CD14-positive monocyte (primary cell): Measurements from ENCODE around the gene AGAP1. TPM values are rescaled to one million over a fixed set of nuclear protein-coding genes. Genes with fewer than 3 reads are reported as not detected.

Experiments
- DNase-seq, 3 donors: peaks; one replicate each; pipeline ENCODE4 v3.0.0-alpha.2; 2011 to 2022
- H2AFZ ChIP-seq: 2 replicates; pipeline ENCODE4 v1.6.0; 2012; ENCODE audit warnings: mild to moderate bottlenecking, low read depth, low read length, inconsistent platforms; ENCODE audit not compliant: insufficient read depth, poor library complexity, severe bottlenecking
- H3K27ac ChIP-seq, 2 donors: 1 replicate in 1 of 2; 2 replicates in 1 of 2; pipeline ENCODE4 v1.5.1; 2012 to 2013; ENCODE audit warnings: low read length in 2 of 2, control low read depth in 1 of 2, inconsistent platforms in 1 of 2, low read depth in 1 of 2, mild to moderate bottlenecking in 1 of 2
- H3K27me3 ChIP-seq, 2 donors: one replicate each; pipeline versions ENCODE4 v1.6.0 to v1.6.1; 2011 to 2013; ENCODE audit warnings: low read length in 2 of 2; ENCODE audit not compliant: control insufficient read depth in 2 of 2, insufficient read depth in 2 of 2
- H3K36me3 ChIP-seq, 2 donors: replicated peaks in 1 of 2; 1 replicate in 1 of 2; 2 replicates in 1 of 2; pipeline versions ENCODE4 v1.5.1 to v1.6.1; 2012 to 2013; ENCODE audit warnings: low read length in 2 of 2, control low read depth in 1 of 2, inconsistent platforms in 1 of 2, mild to moderate bottlenecking in 1 of 2; ENCODE audit not compliant: insufficient read depth in 2 of 2, control insufficient read depth in 1 of 2
- H3K4me1 ChIP-seq, 2 donors: 1 replicate in 1 of 2; 2 replicates in 1 of 2; pipeline versions ENCODE4 v1.5.1 to v1.6.1; 2012 to 2013; ENCODE audit warnings: low read length in 2 of 2, control low read depth in 1 of 2, inconsistent platforms in 1 of 2, mild to moderate bottlenecking in 1 of 2, moderate library complexity in 1 of 2; ENCODE audit not compliant: insufficient read depth in 2 of 2, control insufficient read depth in 1 of 2
- H3K4me2 ChIP-seq: replicated peaks from 2 replicates; pipeline ENCODE3; 2012; ENCODE audit warnings: low read length, moderate library complexity, mild to moderate bottlenecking; ENCODE audit not compliant: poor library complexity, severe bottlenecking; ENCODE audit errors: extremely low read depth
- H3K4me3 ChIP-seq, 3 experiments: fragments of 200-600 bp in 1 of 3; sonication (generic) in 1 of 3; replicated peaks in 1 of 3; 1 replicate in 2 of 3; 2 replicates in 1 of 3; pipeline ENCODE4 v1.5.1; 2011 to 2013; ENCODE audit warnings: low read length in 3 of 3, mild to moderate bottlenecking in 3 of 3, control low read depth in 2 of 3, low read depth in 2 of 3, inconsistent platforms in 1 of 3, moderate library complexity in 1 of 3
- H3K79me2 ChIP-seq: 2 replicates; pipeline ENCODE4 v1.6.0; 2012; ENCODE audit warnings: mild to moderate bottlenecking, control low read depth, inconsistent platforms, low read length, moderate library complexity; ENCODE audit not compliant: insufficient read depth
- H3K9ac ChIP-seq: 2 replicates; pipeline ENCODE4 v1.6.0; 2017; ENCODE audit warnings: low read length, mild to moderate bottlenecking; ENCODE audit not compliant: insufficient read depth, poor library complexity, severe bottlenecking
- H3K9me3 ChIP-seq, 2 donors: replicated peaks in 1 of 2; 1 replicate in 1 of 2; 2 replicates in 1 of 2; pipeline versions ENCODE4 v1.5.1 to v1.6.1; 2012 to 2013; ENCODE audit warnings: low read length in 2 of 2, control low read depth in 1 of 2; ENCODE audit not compliant: control insufficient read depth in 1 of 2, insufficient read depth in 1 of 2
- H4K20me1 ChIP-seq: 2 replicates; pipeline ENCODE4 v1.6.0; 2012; ENCODE audit warnings: mild to moderate bottlenecking, low read length, control low read depth, moderate library complexity; ENCODE audit not compliant: insufficient read depth
- H3K27ac Mint-ChIP-seq, 7 donors: one replicate each; pipeline ENCODE4 v1.8.0; 2020; ENCODE audit warnings: mild to moderate bottlenecking in 7 of 7, mixed read lengths in 7 of 7, moderate library complexity in 6 of 7, inconsistent platforms in 2 of 7
- H3K27me3 Mint-ChIP-seq, 3 donors: one replicate each; pipeline ENCODE4 v1.8.0; 2021 to 2022; ENCODE audit warnings: low read depth in 3 of 3, mild to moderate bottlenecking in 3 of 3, mixed read lengths in 3 of 3, moderate library complexity in 3 of 3, inconsistent platforms in 1 of 3
- H3K36me3 Mint-ChIP-seq, 2 donors: one replicate each; pipeline ENCODE4 v1.8.0; 2020; ENCODE audit warnings: mixed read lengths in 2 of 2, inconsistent platforms in 1 of 2, mild to moderate bottlenecking in 1 of 2
- H3K4me1 Mint-ChIP-seq: one replicate; pipeline ENCODE4 v1.8.0; 2020; ENCODE audit warnings: mild to moderate bottlenecking, mixed read lengths
- H3K4me3 Mint-ChIP-seq, 2 donors: one replicate each; pipeline ENCODE4 v1.8.0; 2020; ENCODE audit warnings: mild to moderate bottlenecking in 2 of 2, mixed read lengths in 2 of 2, moderate library complexity in 1 of 2
- H3K9me3 Mint-ChIP-seq, 7 donors: one replicate each; pipeline ENCODE4 v1.8.0; 2020 to 2022; ENCODE audit warnings: mixed read lengths in 7 of 7, mild to moderate bottlenecking in 6 of 7, moderate library complexity in 6 of 7, inconsistent platforms in 2 of 7
- WGBS: methylation state at CpG from one replicate; pipeline ENCODE4 v1.1.5; 2013; ENCODE audit warnings: missing lambda C conversion rate; ENCODE audit not compliant: insufficient coverage; 5-methylcytosine and 5-hydroxymethylcytosine counted together
- intact Hi-C, 2 donors: fragments of 100-400 bp; cut with micrococcal nuclease; formaldehyde crosslinking; loops; one replicate each; pipeline versions ENCODE4 v1.15.0 to v1.15.1; 2023
- polyA plus RNA-seq, 3 donors: library from polyadenylated mRNA; depleted of rRNA in 1 of 3; unstranded in 2 of 3; stranded (reverse) in 1 of 3; fragments of 300-500 nt in 2 of 3; fragments of >200 nt in 1 of 3; fragmentation: Illumina TruSeq in 2 of 3; gene quantifications; 1 replicate in 2 of 3; 2 replicates in 1 of 3; pipeline ENCODE4 v1.2.3, GENCODE V29; 2012 to 2021
- TF ChIP-seq, protein P1 (sequence below): fragments of 200-600 bp; IDR thresholded peaks from one replicate; pipeline ENCODE4 v1.8.0; 2022; ENCODE audit warnings: antibody characterized with exemption, mild to moderate bottlenecking

The AGAP1 gene
- polyA plus RNA-seq, 3 donors = 0.12 TPM; not detected in 2

DNA sequence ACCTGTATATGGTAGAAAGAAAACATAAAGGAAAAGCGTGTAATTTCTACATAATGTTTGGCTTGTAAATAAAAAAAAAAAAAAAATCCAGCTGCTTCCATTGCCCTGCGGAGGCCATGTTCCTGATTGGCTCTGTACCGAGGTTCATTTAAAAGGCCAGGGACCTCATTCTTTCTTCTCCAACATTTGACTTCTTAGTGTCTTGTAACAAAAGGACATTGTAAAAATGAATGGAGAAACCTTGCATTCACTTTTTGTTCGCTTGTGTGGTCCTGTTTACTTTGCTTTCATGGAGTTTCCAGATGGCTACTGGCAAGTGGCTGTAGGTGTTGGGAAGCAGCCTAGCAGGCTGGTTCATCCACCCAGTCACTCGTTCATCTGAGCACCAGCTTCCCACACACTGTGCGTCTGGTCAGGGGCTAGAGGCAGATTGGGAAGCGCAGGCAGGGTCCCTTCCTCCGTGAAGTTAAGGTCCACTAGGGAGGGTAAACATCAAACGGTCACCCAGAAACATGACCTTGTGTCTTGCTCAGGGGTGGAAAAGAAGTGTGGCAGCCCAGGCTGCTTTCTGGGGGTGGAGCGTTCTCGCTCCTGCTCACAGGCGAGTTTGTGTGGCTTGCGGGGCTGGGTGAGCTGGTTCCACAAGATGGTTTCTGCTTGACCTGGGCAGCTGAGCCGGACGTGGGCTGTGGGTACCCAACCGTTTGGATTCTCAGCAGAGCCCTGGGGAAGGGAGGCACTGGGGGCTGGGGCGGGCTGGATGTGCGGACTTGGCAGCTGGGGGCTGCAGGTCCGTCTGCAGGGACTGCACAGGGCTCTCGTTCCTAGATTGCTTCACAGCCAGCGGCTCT lies 260.7 kb downstream of the AGAP1 start:
- DNase-seq = no peak
- 90% methylated on average over 13 of the region's 21 CpGs for WGBS
- Histone ChIP-seq H3K4me3 (no peak overlapping the region), H3K9me3 (no peaks in the 10 kb centered on the region), H4K20me1 (no peaks in the 10 kb centered on the region), H2AFZ (no peak overlapping the region), H3K27ac (no peak overlapping the region), H3K79me2 (no peaks in the 10 kb centered on the region), H3K4me1 (no peaks in the 10 kb centered on the region), H3K9ac (no peak overlapping the region), H3K27me3 (no peaks in the 10 kb centered on the region), H3K36me3 (no peaks in the 10 kb centered on the region), H3K4me2 (no peak overlapping the region)
- no peak overlapping the region for H3K27ac Mint-ChIP-seq
- H3K4me3 Mint-ChIP-seq = no peak overlapping the region
- H3K9me3 Mint-ChIP-seq = no peaks in the 10 kb centered on the region
- intact Hi-C loops = no loop called here
- no peaks in the 10 kb centered on the region for H3K36me3 Mint-ChIP-seq
- H3K27me3 Mint-ChIP-seq = peaks cover 0 to 3% (median 2%) of the 10 kb centered on the region in 3 donors
- H3K4me1 Mint-ChIP-seq = no peaks in the 10 kb centered on the region
- TF ChIP-seq, protein P1, sequence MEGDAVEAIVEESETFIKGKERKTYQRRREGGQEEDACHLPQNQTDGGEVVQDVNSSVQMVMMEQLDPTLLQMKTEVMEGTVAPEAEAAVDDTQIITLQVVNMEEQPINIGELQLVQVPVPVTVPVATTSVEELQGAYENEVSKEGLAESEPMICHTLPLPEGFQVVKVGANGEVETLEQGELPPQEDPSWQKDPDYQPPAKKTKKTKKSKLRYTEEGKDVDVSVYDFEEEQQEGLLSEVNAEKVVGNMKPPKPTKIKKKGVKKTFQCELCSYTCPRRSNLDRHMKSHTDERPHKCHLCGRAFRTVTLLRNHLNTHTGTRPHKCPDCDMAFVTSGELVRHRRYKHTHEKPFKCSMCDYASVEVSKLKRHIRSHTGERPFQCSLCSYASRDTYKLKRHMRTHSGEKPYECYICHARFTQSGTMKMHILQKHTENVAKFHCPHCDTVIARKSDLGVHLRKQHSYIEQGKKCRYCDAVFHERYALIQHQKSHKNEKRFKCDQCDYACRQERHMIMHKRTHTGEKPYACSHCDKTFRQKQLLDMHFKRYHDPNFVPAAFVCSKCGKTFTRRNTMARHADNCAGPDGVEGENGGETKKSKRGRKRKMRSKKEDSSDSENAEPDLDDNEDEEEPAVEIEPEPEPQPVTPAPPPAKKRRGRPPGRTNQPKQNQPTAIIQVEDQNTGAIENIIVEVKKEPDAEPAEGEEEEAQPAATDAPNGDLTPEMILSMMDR = no peak

- no peak for DNase-seq
- Histone ChIP-seq H2AFZ (no peak overlapping the region), H3K4me2 (no peak overlapping the region), H3K9me3 (no peaks in the 10 kb centered on the region), H3K9ac (no peak overlapping the region), H4K20me1 (no peaks in the 10 kb centered on the region), H3K27ac (no peak overlapping the region), H3K79me2 (no peaks in the 10 kb centered on the region), H3K36me3 (no peaks in the 10 kb centered on the region), H3K4me1 (no peaks in the 10 kb centered on the region), H3K27me3 (no peaks in the 10 kb centered on the region), H3K4me3 (no peak overlapping the region)
- Mint-ChIP-seq H3K27me3 (peaks cover 0 to 2% (median 1%) of the 10 kb centered on the region in 3 donors), H3K27ac (no peak overlapping the region), H3K9me3 (no peaks in the 10 kb centered on the region), H3K4me3 (no peak overlapping the region), H3K36me3 (no peaks in the 10 kb centered on the region), H3K4me1 (no peaks in the 10 kb centered on the region)
- 85% methylated on average over 4 of the region's 10 CpGs for WGBS
- intact Hi-C loops = no loop called here
- TF ChIP-seq, protein P1 = no peak
Observed at GRCh38 chr2:235756491-235756890, 262.6 kb downstream of the AGAP1 start.
